AG04450 (cell line): ENCODE data around the gene KRTAP5-5. TPM values are rescaled to one million over a fixed set of nuclear protein-coding genes. Genes with fewer than 3 reads are reported as not detected.
"Not testable (repeated sequence)": the region's sequence is repeated elsewhere in the genome, so short reads cannot be mapped to it uniquely, and the experiment has no call there.

Experiments used
- CTCF ChIA-PET: fragments of 300-600, 350-600 bp; formaldehyde crosslinking; extraction: SDS; loops from one replicate; lab custom pipeline; 2022; ENCODE audit warnings: antibody characterized with exemption, inconsistent platforms; lab: Charles Lee
- POLR2A ChIA-PET: fragments of 350-600 bp; formaldehyde crosslinking; extraction: SDS; loops from one replicate; lab custom pipeline; 2021; ENCODE audit warnings: antibody characterized with exemption, inconsistent platforms; lab: Yijun Ruan, JAX
- DNase-seq: peaks from one replicate; pipeline ENCODE4 v3.0.0-alpha.2; 2011; ENCODE audit warnings: low read depth, low spot score
- H3K27ac ChIP-seq: one replicate; pipeline ENCODE4 v1.5.1; 2012; ENCODE audit warnings: low read depth, low read length, control low read depth
- H3K27me3 ChIP-seq: one replicate; pipeline ENCODE4 v1.6.0; 2012; ENCODE audit warnings: low read length; ENCODE audit not compliant: control insufficient read depth, insufficient read depth
- H3K4me3 ChIP-seq: 2 replicates; pipeline ENCODE4 v1.5.1; 2011; ENCODE audit warnings: mild to moderate bottlenecking, low read depth, low read length, control low read depth
- H3K9me3 ChIP-seq: 2 replicates; pipeline ENCODE4 v1.5.1; 2012; ENCODE audit warnings: low read length; ENCODE audit not compliant: control insufficient read depth, insufficient read depth
- polyA plus RNA-seq: library from polyadenylated mRNA; depleted of rRNA; stranded (reverse); fragments of >200 nt; gene quantifications from 2 replicates; pipeline ENCODE4 v1.2.3, GENCODE V29; 2011
- TF ChIP-seq, protein P1 (sequence below): IDR thresholded peaks from 2 replicates; pipeline ENCODE4 v1.5.1; 2011; ENCODE audit warnings: low read depth, low read length, control low read depth, inconsistent platforms

The KRTAP5-5 gene
- polyA plus RNA-seq, 1 experiment = not detected

DNA sequence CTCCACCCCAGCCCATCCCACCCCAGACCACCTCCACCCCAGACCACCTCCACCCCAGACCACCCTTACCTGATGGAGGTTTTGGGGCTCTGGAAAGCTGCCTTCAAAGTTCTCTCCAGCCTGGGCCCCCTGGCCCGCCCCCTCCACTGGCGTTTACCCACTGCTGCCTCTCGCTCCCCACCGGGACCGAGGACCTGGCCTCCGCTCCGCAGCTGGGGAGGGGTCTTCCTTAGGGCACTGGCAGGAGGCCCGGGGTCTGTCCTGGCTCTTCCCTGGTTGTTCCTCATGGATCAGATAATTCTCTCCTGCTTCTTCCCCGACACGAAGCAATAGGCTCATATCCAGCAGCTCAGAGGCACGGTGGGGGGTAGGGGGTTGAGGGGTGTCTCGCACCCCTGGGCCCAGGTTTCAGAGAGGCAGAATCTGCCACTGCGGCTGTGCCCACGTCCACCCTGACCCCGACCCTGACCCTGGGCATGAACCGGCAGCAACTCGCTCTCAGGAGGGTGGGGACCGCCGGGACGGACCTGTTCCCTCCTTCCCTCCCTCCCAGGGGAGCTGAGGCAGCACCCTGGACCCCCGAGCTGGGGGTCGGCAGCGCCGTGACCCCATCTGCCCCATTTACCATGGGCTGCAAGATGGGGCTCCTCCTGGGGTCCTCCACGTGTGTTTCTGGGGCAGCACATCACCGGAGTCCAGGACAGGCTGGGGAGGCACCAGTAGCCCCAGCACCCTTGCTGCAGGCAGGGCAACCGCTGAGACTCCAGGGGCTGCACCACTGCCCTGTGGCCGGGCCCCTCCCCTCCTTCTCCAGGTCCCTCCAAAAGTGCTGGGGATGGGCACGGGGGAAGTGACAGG, 12.9 kb downstream of the KRTAP5-5 start:
- Histone ChIP-seq H3K4me3 (no peak overlapping the region), H3K27ac (no peak overlapping the region), H3K9me3 (no peaks in the 10 kb centered on the region), H3K27me3 (peaks cover 30% of the 10 kb centered on the region)
- ChIA-PET CTCF (interaction anchor here (1.4 to 2.2 kb wide), 3 partner anchors 10 to 11 kb away, joined by 4 to 16 read pairs (median 11); no protein-coding TSS in a partner anchor), POLR2A (no interaction called here)
- TF ChIP-seq, protein P1, sequence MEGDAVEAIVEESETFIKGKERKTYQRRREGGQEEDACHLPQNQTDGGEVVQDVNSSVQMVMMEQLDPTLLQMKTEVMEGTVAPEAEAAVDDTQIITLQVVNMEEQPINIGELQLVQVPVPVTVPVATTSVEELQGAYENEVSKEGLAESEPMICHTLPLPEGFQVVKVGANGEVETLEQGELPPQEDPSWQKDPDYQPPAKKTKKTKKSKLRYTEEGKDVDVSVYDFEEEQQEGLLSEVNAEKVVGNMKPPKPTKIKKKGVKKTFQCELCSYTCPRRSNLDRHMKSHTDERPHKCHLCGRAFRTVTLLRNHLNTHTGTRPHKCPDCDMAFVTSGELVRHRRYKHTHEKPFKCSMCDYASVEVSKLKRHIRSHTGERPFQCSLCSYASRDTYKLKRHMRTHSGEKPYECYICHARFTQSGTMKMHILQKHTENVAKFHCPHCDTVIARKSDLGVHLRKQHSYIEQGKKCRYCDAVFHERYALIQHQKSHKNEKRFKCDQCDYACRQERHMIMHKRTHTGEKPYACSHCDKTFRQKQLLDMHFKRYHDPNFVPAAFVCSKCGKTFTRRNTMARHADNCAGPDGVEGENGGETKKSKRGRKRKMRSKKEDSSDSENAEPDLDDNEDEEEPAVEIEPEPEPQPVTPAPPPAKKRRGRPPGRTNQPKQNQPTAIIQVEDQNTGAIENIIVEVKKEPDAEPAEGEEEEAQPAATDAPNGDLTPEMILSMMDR = no peak
- no peak for DNase-seq

DNA sequence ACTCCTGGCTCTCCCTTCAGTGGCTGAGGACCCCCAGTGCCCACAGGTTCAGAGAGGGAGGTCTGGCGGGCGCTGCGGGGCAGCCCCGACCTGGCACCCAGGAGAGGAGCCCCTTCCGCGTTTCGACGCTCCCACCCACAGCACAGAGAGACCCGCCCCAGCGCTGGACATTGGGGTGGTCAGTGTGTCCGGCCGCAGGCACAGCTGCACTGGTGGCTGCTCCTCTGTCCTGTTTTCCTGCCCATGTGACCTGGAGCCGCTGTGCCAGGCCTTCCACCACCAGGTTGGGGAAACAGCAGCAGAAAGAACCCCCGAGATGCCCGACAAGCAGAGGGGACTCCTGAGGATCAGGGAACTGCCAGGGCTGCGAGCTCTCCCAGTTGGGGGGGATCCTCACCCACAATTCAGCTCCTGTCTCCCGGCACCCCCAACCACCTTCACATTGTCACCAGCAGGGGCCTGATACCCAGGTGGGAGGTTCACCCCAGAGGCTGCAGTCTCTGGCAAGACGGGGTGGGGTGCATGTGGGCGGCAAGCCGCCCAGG, 13.6 kb downstream of the KRTAP5-5 start:
- no peak overlapping the region for H3K27ac ChIP-seq
- ChIA-PET POLR2A (no interaction called here), CTCF (interaction anchor here (1.4 kb wide), 2 partner anchors 9 to 11 kb away, joined by 4 to 11 read pairs; no protein-coding TSS in a partner anchor)
- DNase-seq = no peak
- no peak overlapping the region for H3K4me3 ChIP-seq
- no peaks in the 10 kb centered on the region for H3K9me3 ChIP-seq
- peaks cover 30% of the 10 kb centered on the region for H3K27me3 ChIP-seq
- TF ChIP-seq, protein P1 = no peak

DNA sequence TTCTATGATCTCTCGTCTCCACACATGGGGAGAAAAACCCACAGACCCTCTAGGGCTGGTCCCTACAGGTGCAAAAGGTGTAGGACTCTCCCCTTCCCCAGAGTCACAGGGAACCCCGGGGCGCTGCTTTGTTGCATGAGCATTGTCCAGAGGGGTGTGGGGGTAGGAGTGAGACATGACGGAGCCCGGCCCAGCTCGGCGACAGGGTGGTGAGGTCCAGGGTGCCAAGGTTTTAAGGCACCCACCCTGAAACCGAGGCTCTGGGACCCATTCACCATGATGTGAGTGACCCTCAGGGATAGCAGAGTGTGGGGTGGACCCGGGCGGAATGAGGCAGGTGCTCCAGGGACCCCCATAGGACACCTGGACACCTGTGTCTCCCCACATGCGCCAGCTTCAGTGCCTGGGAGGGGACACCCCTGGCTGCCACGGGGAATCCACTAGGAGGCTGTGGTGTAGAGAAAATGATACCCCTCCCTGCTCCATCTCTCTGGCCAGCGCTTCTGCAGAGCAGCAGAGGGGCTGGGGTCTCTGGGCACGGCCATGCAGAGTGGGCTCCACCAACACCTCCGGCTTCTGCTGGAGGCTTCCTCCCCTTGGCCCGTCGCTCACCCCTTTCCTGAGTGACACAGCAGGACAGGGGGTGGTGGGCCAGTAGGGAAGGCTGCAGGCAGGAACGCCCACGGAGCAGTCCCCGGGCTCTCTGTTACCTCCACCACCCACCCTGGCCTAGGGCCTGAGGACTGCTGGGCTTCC, 15.2 kb downstream of the KRTAP5-5 start:
- TF ChIP-seq, protein P1 = no peak
- DNase-seq = no peak
- Histone ChIP-seq H3K9me3 (no peaks in the 10 kb centered on the region), H3K27me3 (peaks cover 19% of the 10 kb centered on the region), H3K27ac (no peak overlapping the region), H3K4me3 (no peak overlapping the region)
- ChIA-PET POLR2A (no interaction called here), CTCF (interaction anchor here (1.2 kb wide), 1 partner anchor 49 kb away, joined by 3 read pairs; no protein-coding TSS in a partner anchor)

DNA sequence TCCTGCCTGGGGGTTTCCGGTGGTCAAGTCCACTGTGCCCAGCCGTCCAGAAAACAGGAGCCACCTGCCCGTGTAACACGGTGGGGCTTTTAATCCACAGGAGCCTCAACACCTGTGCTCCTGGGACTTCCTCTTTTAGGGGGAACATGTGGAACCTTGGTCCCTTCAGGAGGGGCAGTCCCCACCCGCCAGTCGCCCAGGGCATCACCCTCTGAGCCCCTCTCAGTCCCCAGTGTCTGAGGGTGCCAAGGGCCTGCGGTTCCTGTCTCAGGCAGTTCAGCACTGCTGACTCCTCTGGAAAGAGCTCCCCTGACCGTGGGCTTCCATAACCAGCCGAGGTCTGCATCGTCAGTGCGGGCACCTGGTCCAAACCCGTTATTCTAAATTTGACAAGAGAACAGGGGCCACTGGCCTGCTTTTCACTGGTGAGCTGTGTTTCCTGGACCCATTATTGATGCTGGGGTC, 15.8 kb downstream of the KRTAP5-5 start:
- ChIA-PET CTCF (interaction anchor here (1.2 kb wide), 1 partner anchor 49 kb away, joined by 3 read pairs; no protein-coding TSS in a partner anchor), POLR2A (no interaction called here)
- TF ChIP-seq, protein P1 = no peak
- DNase-seq = no peak
- Histone ChIP-seq H3K4me3 (no peak overlapping the region), H3K9me3 (no peaks in the 10 kb centered on the region), H3K27ac (no peak overlapping the region), H3K27me3 (peaks cover 18% of the 10 kb centered on the region)

DNA sequence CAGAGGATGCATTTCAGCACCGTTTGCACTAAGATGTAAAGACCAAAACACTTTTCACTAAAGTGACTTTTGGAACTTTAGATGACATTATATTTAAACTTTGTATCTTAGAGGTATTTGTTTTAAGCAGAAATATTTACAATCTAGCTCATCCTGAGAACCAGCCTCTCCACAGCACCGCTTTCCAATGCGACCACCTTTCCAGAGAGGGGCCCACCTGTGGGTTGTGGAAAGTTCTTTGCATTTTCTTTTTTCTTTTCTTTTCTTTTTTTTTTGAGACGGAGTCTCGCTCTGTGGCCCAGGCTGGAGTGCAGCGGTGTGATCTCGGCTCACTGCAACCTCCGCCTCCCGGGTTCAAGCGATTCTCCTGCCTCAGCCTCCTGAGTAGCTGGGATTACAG, 17.0 kb downstream of the KRTAP5-5 start:
- peaks cover 20% of the 10 kb centered on the region for H3K27me3 ChIP-seq
- H3K4me3 ChIP-seq, CTCF ChIA-PET, DNase-seq, H3K27ac ChIP-seq, H3K9me3 ChIP-seq: not testable (repeated sequence)
- POLR2A ChIA-PET = interaction anchor here (0.6 kb wide), 1 partner anchor 319 kb away, joined by 3 read pairs; no protein-coding TSS in a partner anchor
